PC-9 (cell line): ENCODE data around the gene PTGR3. TPM values are rescaled to one million over a fixed set of nuclear protein-coding genes. Genes with fewer than 3 reads are reported as not detected.

ENCODE experiments used
- BruUV-seq: library from RNA; stranded (reverse); fragments of 400-500 nt; replicated peaks from 2 replicates; lab custom pipeline; 2021; lab: Mats Ljungman, UMichigan
- CTCF ChIA-PET: fragments of 300-600 bp; sonication (Branson Sonifier 250); formaldehyde crosslinking; loops from one replicate; lab custom pipeline; 2022; ENCODE audit warnings: antibody characterized with exemption; lab: Charles Lee
- POLR2A ChIA-PET: fragments of 300-600 bp; sonication (Branson Sonifier 250); formaldehyde crosslinking; loops from one replicate; lab custom pipeline; 2022; ENCODE audit warnings: antibody characterized with exemption; ENCODE audit not compliant: unreplicated experiment; lab: Charles Lee
- DNase-seq, 2 experiments: peaks; one replicate each; pipeline versions ENCODE4 v3.0.0 to v3.0.0-alpha.2; 2015 to 2022; ENCODE audit warnings: mixed read lengths in 1 of 2
- H2AFZ ChIP-seq: fragments of 200-600 bp; sonication (generic); 2 replicates; pipeline ENCODE4 v1.8.1; 2017; ENCODE audit warnings: antibody characterized with exemption
- H3F3A ChIP-seq: fragments of 200-600 bp; sonication (generic); 2 replicates; pipeline ENCODE4 v1.8.1; 2017; ENCODE audit warnings: antibody characterized with exemption, mild to moderate bottlenecking, low read depth; ENCODE audit not compliant: insufficient read depth
- H3K27ac ChIP-seq: fragments of 200-600 bp; sonication (generic); 2 replicates; pipeline ENCODE4 v1.6.1; 2016; ENCODE audit warnings: mixed run types
- H3K27me3 ChIP-seq: fragments of 200-600 bp; sonication (generic); 2 replicates; pipeline ENCODE4 v1.6.1; 2016; ENCODE audit warnings: low read depth, mixed run types; ENCODE audit not compliant: insufficient read depth
- H3K36me3 ChIP-seq: fragments of 200-600 bp; sonication (generic); 2 replicates; pipeline ENCODE4 v1.6.1; 2016; ENCODE audit warnings: low read depth, mixed run types
- H3K4me1 ChIP-seq: fragments of 200-600 bp; sonication (generic); replicated peaks from 2 replicates; pipeline ENCODE4 v1.6.1; 2016; ENCODE audit warnings: mixed run types; ENCODE audit not compliant: insufficient read depth
- H3K4me2 ChIP-seq: fragments of 200-600 bp; sonication (generic); 2 replicates; pipeline ENCODE4 v1.6.1; 2017; ENCODE audit warnings: mixed run types
- H3K4me3 ChIP-seq: fragments of 200-600 bp; sonication (generic); 2 replicates; pipeline ENCODE4 v1.6.1; 2016; ENCODE audit warnings: mixed run types
- H3K79me2 ChIP-seq: fragments of 200-600 bp; sonication (generic); 2 replicates; pipeline ENCODE4 v1.6.1; 2017; ENCODE audit warnings: low read depth, mixed run types
- H3K9me2 ChIP-seq: fragments of 200-600 bp; sonication (generic); 2 replicates; pipeline ENCODE4 v1.8.1; 2017; ENCODE audit warnings: mild to moderate bottlenecking; ENCODE audit not compliant: insufficient read depth
- H3K9me3 ChIP-seq: fragments of 200-600 bp; sonication (generic); 2 replicates; pipeline ENCODE4 v1.8.1; 2016; ENCODE audit warnings: low read depth; ENCODE audit not compliant: insufficient read depth
- H4K20me1 ChIP-seq: fragments of 200-600 bp; sonication (generic); 2 replicates; pipeline ENCODE4 v1.8.1; 2017; ENCODE audit not compliant: insufficient read depth
- EZH2 ChIP-seq: fragments of 200-600 bp; sonication (generic); IDR thresholded peaks from 2 replicates; pipeline ENCODE4 v1.8.0; 2017; ENCODE audit warnings: antibody characterized with exemption, low read depth
- intact Hi-C: fragments of 100-400 bp; cut with micrococcal nuclease; formaldehyde crosslinking; loops from one replicate; pipeline ENCODE4 v1.10.0; 2022; ENCODE audit not compliant: unreplicated experiment
- total RNA-seq: library from RNA; stranded (reverse); gene quantifications from 2 replicates; pipeline ENCODE4 v1.2.3, GENCODE V29; 2021
- TF ChIP-seq, protein P1 (sequence below): fragments of 200-600 bp; sonication (generic); conservative IDR thresholded peaks from 2 replicates; pipeline ENCODE4 v1.6.1; 2017; ENCODE audit warnings: mixed run types, antibody characterized with exemption, mild to moderate bottlenecking, moderate library complexity

PTGR3 gene
- total RNA-seq, 1 experiment from 2014 or later, result 38.4 TPM

GRCh38 chr18:75238100-75238499 is 29.2 kb upstream of the PTGR3 start:
- ChIA-PET CTCF (no interaction called here), POLR2A (no interaction called here)
- Histone ChIP-seq H3K9me3 (no peaks in the 10 kb centered on the region), H2AFZ (no peak overlapping the region), H3F3A (no peaks in the 10 kb centered on the region), H3K27ac (no peak overlapping the region), H3K79me2 (no peaks in the 10 kb centered on the region), H3K9me2 (no peaks in the 10 kb centered on the region), H3K27me3 (no peaks in the 10 kb centered on the region), H3K4me3 (no peak overlapping the region), H3K4me1 (no peaks in the 10 kb centered on the region), H3K4me2 (no peak overlapping the region), H3K36me3 (no peaks in the 10 kb centered on the region), H4K20me1 (no peaks in the 10 kb centered on the region; the same call in 1 of the 2 replicates)
- no TSS peak for BruUV-seq
- no peak for TF ChIP-seq EZH2
- TF ChIP-seq, protein P1, sequence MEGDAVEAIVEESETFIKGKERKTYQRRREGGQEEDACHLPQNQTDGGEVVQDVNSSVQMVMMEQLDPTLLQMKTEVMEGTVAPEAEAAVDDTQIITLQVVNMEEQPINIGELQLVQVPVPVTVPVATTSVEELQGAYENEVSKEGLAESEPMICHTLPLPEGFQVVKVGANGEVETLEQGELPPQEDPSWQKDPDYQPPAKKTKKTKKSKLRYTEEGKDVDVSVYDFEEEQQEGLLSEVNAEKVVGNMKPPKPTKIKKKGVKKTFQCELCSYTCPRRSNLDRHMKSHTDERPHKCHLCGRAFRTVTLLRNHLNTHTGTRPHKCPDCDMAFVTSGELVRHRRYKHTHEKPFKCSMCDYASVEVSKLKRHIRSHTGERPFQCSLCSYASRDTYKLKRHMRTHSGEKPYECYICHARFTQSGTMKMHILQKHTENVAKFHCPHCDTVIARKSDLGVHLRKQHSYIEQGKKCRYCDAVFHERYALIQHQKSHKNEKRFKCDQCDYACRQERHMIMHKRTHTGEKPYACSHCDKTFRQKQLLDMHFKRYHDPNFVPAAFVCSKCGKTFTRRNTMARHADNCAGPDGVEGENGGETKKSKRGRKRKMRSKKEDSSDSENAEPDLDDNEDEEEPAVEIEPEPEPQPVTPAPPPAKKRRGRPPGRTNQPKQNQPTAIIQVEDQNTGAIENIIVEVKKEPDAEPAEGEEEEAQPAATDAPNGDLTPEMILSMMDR, result no peak
- no peak for DNase-seq
- intact Hi-C loops, result no loop called here

GRCh38 chr18:75235896-75236295 is 27.0 kb upstream of the PTGR3 start:
- POLR2A ChIA-PET, result no interaction called here
- BruUV-seq, result no TSS peak

DNA sequence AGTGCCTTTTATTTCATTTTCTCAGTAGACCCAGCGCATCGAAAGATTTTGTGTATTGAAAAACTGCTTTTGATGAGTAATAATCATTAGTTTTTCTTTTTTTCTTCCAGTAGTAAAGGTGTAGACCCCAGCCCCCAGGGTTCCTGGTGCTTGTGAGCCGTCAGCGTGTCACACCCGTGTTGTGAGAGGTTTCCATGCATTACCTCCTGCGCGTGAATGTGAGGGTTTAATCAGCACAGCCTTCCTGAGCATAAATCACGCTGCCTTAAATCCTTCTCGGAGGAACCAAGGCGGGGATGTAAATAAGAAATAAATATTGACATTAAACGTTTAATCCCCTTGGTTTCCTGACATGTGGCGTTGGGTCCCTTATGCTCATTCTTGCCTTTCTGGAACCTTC is 26.0 kb upstream of the PTGR3 start:
- Histone ChIP-seq H3K9me2 (no peaks in the 10 kb centered on the region), H3K9me3 (no peaks in the 10 kb centered on the region), H2AFZ (no peak overlapping the region), H3F3A (no peaks in the 10 kb centered on the region), H4K20me1 (no peaks in the 10 kb centered on the region; the same call in 1 of the 2 replicates), H3K27ac (no peak overlapping the region), H3K36me3 (no peaks in the 10 kb centered on the region), H3K4me3 (no peak overlapping the region), H3K79me2 (no peaks in the 10 kb centered on the region), H3K4me2 (no peak overlapping the region), H3K27me3 (no peaks in the 10 kb centered on the region), H3K4me1 (no peaks in the 10 kb centered on the region)
- intact Hi-C loops, result no loop called here
- BruUV-seq, result no TSS peak
- ChIA-PET POLR2A (no interaction called here), CTCF (no interaction called here)
- TF ChIP-seq, protein P1, result no peak
- no peak for TF ChIP-seq EZH2
- no peak for DNase-seq

More at GRCh38 chr18:75235896-75236295, 27.0 kb upstream of the PTGR3 start:
- no peak for TF ChIP-seq EZH2
- TF ChIP-seq, protein P1, result no peak
- Histone ChIP-seq H3K27me3 (no peaks in the 10 kb centered on the region), H3K36me3 (no peaks in the 10 kb centered on the region), H3K4me3 (no peak overlapping the region), H4K20me1 (no peaks in the 10 kb centered on the region; the same call in 1 of the 2 replicates), H3K79me2 (no peaks in the 10 kb centered on the region), H3F3A (no peaks in the 10 kb centered on the region), H3K9me3 (no peaks in the 10 kb centered on the region), H2AFZ (no peak overlapping the region), H3K9me2 (no peaks in the 10 kb centered on the region), H3K4me2 (no peak overlapping the region), H3K27ac (no peak overlapping the region), H3K4me1 (no peaks in the 10 kb centered on the region)
- CTCF ChIA-PET, result no interaction called here
- intact Hi-C loops, result no loop called here
- DNase-seq, result no peak
